ENCODE results near the gene KRTAP5-1.

Gene KRTAP5-1

GRCh38 chr11:1545432-1545831 lies 39.7 kb downstream of the KRTAP5-1 start:
- Histone ChIP-seq H3K9ac (ENCODE audit: low read depth, low read length) (no peak overlapping the region), H3K27me3 (ENCODE audit: control insufficient read depth, insufficient read depth, low read length) (peaks cover 24% of the 10 kb centered on the region), H3K4me1 (ENCODE audit: control insufficient read depth, insufficient read depth, low read length) (peaks cover 3% of the 10 kb centered on the region), H3K9me3 (ENCODE audit: control insufficient read depth, insufficient read depth, low read length) (no peaks in the 10 kb centered on the region), H3K36me3 (ENCODE audit: control insufficient read depth, insufficient read depth, low read length) (no peaks in the 10 kb centered on the region), H3K4me3 (ENCODE audit: low read depth, low read length) (no peak overlapping the region)

- Histone ChIP-seq H3K4me1 (ENCODE audit: control insufficient read depth, insufficient read depth, low read length) (peaks cover 3% of the 10 kb centered on the region), H3K36me3 (ENCODE audit: control insufficient read depth, insufficient read depth, low read length) (no peaks in the 10 kb centered on the region), H3K27me3 (ENCODE audit: control insufficient read depth, insufficient read depth, low read length) (peaks cover 24% of the 10 kb centered on the region), H3K4me3 (ENCODE audit: low read depth, low read length) (no peak overlapping the region), H3K9me3 (ENCODE audit: control insufficient read depth, insufficient read depth, low read length) (no peaks in the 10 kb centered on the region), H3K9ac (ENCODE audit: low read depth, low read length) (no peak overlapping the region)
Observed at GRCh38 chr11:1544536-1544935, 40.5 kb downstream of the KRTAP5-1 start.

DNA sequence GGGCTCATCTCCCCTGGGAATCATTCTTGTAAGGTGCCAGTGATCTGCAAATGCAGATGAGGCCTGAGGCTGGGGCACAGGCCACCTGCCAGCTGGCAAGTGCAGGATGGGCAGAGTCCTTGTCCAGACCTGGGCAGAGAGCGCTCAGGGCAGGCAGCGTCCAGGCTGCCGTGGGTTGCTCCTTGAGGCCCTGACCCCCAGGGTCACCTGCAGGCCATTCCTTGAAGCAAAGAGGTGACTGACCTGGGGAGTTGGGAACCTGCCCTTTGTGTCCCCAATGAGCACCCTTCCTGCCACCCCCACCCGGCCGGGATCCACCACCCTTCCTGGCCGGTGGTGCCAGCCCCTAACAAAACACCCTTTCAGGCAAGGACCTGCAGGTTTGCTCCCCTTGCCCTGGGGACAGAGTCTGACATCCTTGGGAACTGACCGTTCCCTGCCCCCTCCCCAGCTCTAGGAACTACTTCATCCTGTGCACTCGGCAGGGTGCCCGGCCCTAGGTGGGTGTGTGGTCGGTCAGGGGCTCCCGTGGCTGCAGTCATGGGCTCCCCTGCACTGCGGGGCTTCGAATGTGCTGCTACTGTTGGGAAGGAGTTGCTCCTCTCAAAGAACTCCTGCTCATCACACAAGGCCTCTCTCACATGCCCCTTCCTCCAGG lies 41.3 kb downstream of the KRTAP5-1 start:
- H3K4me3 ChIP-seq (ENCODE audit: low read depth, low read length) = no peak overlapping the region
- peaks cover 20% of the 10 kb centered on the region for H3K27me3 ChIP-seq (ENCODE audit: control insufficient read depth, insufficient read depth, low read length)
- H3K4me1 ChIP-seq (ENCODE audit: control insufficient read depth, insufficient read depth, low read length) = peaks cover 3% of the 10 kb centered on the region
- H3K36me3 ChIP-seq (ENCODE audit: control insufficient read depth, insufficient read depth, low read length) = no peaks in the 10 kb centered on the region
- H3K9ac ChIP-seq (ENCODE audit: low read depth, low read length) = no peak overlapping the region
- no peaks in the 10 kb centered on the region for H3K9me3 ChIP-seq (ENCODE audit: control insufficient read depth, insufficient read depth, low read length)

DNA sequence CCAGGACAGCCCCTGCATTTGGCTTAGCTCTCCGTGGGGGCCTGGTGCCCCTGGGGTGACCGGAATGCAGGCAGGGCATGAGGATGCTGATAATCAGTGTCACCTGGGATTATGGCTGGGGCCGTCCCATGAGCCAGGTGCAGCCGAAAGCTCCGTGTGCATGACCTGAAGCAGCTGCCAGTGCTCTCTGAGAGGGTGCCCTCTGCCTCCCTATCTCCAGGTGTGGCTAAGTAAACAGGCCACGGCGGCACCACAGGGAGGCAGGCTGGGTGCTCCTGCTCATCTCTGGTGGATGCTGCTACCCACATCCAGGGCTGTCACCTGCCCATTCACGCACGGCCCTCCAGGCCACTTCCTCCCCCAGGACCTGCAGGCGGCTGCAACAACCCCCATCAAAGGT lies 42.8 kb downstream of the KRTAP5-1 start:
- Histone ChIP-seq H3K9ac (ENCODE audit: low read depth, low read length) (no peak overlapping the region), H3K27me3 (ENCODE audit: control insufficient read depth, insufficient read depth, low read length) (peaks cover 23% of the 10 kb centered on the region), H3K4me1 (ENCODE audit: control insufficient read depth, insufficient read depth, low read length) (peaks cover 3% of the 10 kb centered on the region), H3K4me3 (ENCODE audit: low read depth, low read length) (no peak overlapping the region), H3K36me3 (ENCODE audit: control insufficient read depth, insufficient read depth, low read length) (no peaks in the 10 kb centered on the region), H3K9me3 (ENCODE audit: control insufficient read depth, insufficient read depth, low read length) (no peaks in the 10 kb centered on the region)

- H3K36me3 ChIP-seq (ENCODE audit: control insufficient read depth, insufficient read depth, low read length) = no peaks in the 10 kb centered on the region
- peaks cover 22% of the 10 kb centered on the region for H3K27me3 ChIP-seq (ENCODE audit: control insufficient read depth, insufficient read depth, low read length)
- peaks cover 3% of the 10 kb centered on the region for H3K4me1 ChIP-seq (ENCODE audit: control insufficient read depth, insufficient read depth, low read length)
- no peak overlapping the region for H3K4me3 ChIP-seq (ENCODE audit: low read depth, low read length)
- no peak overlapping the region for H3K9ac ChIP-seq (ENCODE audit: low read depth, low read length)
- H3K9me3 ChIP-seq (ENCODE audit: control insufficient read depth, insufficient read depth, low read length) = no peaks in the 10 kb centered on the region
Observed at GRCh38 chr11:1541474-1542204, 43.4 kb downstream of the KRTAP5-1 start.

- H3K4me1 ChIP-seq (ENCODE audit: control insufficient read depth, insufficient read depth, low read length) = no peaks in the 10 kb centered on the region
- no peaks in the 10 kb centered on the region for H3K36me3 ChIP-seq (ENCODE audit: control insufficient read depth, insufficient read depth, low read length)
- no peaks in the 10 kb centered on the region for H3K9me3 ChIP-seq (ENCODE audit: control insufficient read depth, insufficient read depth, low read length)
- peaks cover 14% of the 10 kb centered on the region for H3K27me3 ChIP-seq (ENCODE audit: control insufficient read depth, insufficient read depth, low read length)
- no peak overlapping the region for H3K4me3 ChIP-seq (ENCODE audit: low read depth, low read length)
- no peak overlapping the region for H3K9ac ChIP-seq (ENCODE audit: low read depth, low read length)
Observed at GRCh38 chr11:1540074-1540473, 45.0 kb downstream of the KRTAP5-1 start.

- H3K9ac ChIP-seq (ENCODE audit: low read depth, low read length) = no peak overlapping the region
Observed at GRCh38 chr11:1538153-1538552, 46.9 kb downstream of the KRTAP5-1 start.

DNA sequence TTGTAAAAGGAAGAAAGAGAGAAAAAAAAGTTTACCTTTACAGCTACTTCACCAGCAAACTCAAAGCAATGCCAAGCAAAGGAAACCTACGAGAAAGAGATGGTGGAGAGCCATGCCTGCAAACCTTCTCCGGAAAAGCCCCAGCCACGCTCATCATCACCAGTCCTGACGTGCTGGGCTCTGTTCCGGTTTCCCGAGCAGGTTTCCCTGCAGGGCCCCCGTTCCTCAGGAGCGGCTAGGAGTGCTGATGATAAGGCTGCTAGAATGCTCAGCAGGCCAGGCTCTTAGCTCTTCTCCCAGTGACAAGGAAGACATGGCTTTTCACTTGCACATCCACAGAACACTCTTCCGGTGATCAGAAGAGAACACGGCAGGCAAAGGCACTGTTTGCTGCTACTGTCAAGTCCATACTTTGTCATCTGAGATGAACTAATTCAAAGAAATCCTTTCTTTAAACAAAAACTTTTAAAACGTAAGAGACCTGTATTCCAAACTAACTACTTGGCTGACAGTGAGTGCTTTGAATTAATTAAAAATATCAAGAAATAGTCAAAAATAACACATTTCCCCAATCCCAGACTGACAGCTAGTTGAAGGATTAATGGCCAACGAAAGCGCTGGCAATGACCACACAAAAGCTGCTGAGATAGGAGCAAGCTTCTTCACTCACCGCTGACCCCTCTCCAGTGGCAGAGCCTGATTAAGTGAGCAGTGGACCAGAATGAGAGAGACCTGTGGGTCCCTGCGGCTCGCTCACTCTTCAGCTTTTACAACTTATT lies 48.8 kb downstream of the KRTAP5-1 start:
- H3K27me3 ChIP-seq (ENCODE audit: control insufficient read depth, insufficient read depth, low read length) = peaks cover 8% of the 10 kb centered on the region
- no peaks in the 10 kb centered on the region for H3K4me1 ChIP-seq (ENCODE audit: control insufficient read depth, insufficient read depth, low read length)
- no peak overlapping the region for H3K4me3 ChIP-seq (ENCODE audit: low read depth, low read length)
- H3K36me3 ChIP-seq (ENCODE audit: control insufficient read depth, insufficient read depth, low read length) = no peaks in the 10 kb centered on the region
- no peaks in the 10 kb centered on the region for H3K9me3 ChIP-seq (ENCODE audit: control insufficient read depth, insufficient read depth, low read length)
- H3K9ac ChIP-seq (ENCODE audit: low read depth, low read length) = no peak overlapping the region

More at GRCh38 chr11:1538153-1538552, 46.9 kb downstream of the KRTAP5-1 start:
- H3K4me3 ChIP-seq (ENCODE audit: low read depth, low read length) = no peak overlapping the region
- peaks cover 8% of the 10 kb centered on the region for H3K27me3 ChIP-seq (ENCODE audit: control insufficient read depth, insufficient read depth, low read length)
- no peaks in the 10 kb centered on the region for H3K36me3 ChIP-seq (ENCODE audit: control insufficient read depth, insufficient read depth, low read length)
- H3K9me3 ChIP-seq (ENCODE audit: control insufficient read depth, insufficient read depth, low read length) = no peaks in the 10 kb centered on the region
- H3K4me1 ChIP-seq (ENCODE audit: control insufficient read depth, insufficient read depth, low read length) = no peaks in the 10 kb centered on the region

- Histone ChIP-seq H3K4me3 (ENCODE audit: low read depth, low read length) (no peak overlapping the region), H3K4me1 (ENCODE audit: control insufficient read depth, insufficient read depth, low read length) (no peaks in the 10 kb centered on the region), H3K9me3 (ENCODE audit: control insufficient read depth, insufficient read depth, low read length) (no peaks in the 10 kb centered on the region), H3K36me3 (ENCODE audit: control insufficient read depth, insufficient read depth, low read length) (no peaks in the 10 kb centered on the region), H3K9ac (ENCODE audit: low read depth, low read length) (no peak overlapping the region), H3K27me3 (ENCODE audit: control insufficient read depth, insufficient read depth, low read length) (peaks cover 8% of the 10 kb centered on the region)
Observed at GRCh38 chr11:1534682-1535081, 50.4 kb downstream of the KRTAP5-1 start.

Measured in iPS-15b (cell line).